HG03060 (cell line): ENCODE measurements around the gene RAB33A.
"Not testable (repeated sequence)": the region's sequence is repeated elsewhere in the genome, so short reads cannot be mapped to it uniquely, and the experiment has no call there.

Experiments used
- ATAC-seq: cut with Tn5 transposase; IDR thresholded peaks from one replicate; pipeline ENCODE4 v1.9.1; 2021; ENCODE audit warnings: low read depth, moderate number of reproducible peaks; ENCODE audit not compliant: unreplicated experiment

Gene RAB33A

DNA sequence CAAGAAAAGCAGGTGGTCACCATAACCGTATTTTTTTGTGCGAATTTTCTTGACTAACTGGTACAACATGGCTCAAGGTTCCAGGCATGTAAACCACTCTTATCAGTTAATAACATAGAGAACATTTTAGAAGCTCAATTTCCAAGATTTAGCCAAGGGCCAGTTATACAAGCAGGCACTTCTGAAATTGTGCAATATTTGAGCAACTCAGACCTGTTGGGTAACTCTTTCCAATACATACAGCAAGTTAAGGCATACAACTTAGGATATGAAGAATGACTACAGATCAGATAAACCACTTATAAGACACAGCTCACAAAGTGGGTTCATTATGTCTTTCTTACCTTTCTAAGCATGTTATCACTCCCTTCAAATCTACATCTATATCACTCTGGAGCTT, 53.0 kb downstream of the RAB33A start:
- no peak for ATAC-seq

DNA sequence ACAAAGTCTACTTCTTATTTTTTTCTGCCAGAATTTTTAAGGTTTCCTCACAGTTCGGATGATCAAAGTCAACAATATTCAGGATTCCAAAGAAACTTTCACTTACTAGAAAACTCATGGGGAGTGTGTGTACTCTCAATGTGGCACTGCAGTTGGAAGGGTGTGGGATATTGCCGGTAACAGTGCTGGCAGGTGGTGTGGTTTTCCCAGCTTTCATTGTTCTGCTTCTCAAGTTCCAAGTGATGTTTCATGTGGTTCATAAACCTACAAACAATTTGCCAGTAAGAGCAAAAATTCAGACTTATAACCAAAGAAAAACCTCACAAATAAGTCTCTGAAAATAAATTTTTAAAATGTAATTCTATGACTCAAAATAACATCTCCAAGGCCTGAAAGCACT, 57.1 kb downstream of the RAB33A start:
- ATAC-seq, result no peak

DNA sequence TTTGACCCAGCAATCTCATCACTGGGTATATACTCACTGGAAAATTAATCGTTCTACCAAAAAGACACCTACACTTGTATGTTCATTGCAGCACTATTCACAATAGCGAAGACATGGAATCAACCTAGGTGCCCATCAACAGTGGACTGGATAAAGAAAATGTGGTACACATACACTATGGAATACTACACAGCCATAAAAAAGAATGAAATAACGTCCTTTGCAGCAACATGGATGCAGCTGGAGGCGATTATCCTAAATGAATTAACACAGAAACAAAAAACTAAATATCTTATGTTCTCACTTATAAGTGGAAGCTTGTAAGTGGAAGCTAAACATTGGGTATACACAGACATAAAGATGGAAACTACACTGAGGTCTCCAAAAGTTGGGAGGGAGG, 59.4 kb downstream of the RAB33A start:
- not testable (repeated sequence) for ATAC-seq
